IPS-11a (cell line): Measurements from ENCODE around the gene RBM47.
"Not testable (repeated sequence)": the region's sequence is repeated elsewhere in the genome, so short reads cannot be mapped to it uniquely, and the experiment has no call there.

Source experiments
- H3K4me3 ChIP-seq: one replicate; pipeline ENCODE4 v1.5.1; 2013; ENCODE audit warnings: low read depth, low read length, control low read depth

RBM47 gene

DNA sequence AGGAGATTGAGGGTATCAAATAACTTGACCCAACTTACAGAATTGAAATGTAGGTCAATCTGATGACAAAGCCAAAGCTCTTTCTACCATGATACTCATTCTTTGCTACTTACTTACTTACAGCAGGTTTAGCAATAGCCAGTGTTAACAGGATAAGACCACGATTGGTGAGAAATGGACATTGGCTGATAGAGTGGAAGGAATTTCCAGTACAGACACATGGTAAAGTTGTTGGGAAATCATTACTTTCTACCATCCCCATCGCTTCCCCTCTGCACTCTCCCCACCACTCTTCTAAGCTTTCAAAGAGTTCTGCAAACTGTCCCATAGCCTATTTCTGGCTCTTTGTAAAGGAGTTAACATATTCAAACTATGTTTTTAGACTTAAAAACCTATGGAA, 174.8 kb downstream of the RBM47 start:
- H3K4me3 ChIP-seq, result no peak overlapping the region

DNA sequence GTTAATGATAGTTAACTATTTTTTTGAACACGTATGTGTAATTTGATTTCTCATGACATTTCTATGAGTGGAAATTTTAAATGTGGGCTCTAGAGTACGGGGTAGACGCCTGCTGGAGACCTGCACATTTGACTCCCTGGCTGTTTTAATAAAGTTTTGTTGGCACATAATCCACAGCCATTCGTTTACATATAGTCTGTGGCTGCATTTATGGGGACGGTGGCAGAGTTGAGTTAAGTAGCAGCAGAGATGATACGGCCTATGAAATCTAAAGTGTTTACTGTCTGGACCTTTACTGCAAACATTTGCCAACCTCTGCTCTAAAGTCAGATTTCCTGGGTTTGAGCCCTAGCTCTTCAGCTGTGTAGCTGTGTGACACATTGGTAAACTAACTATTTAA, 175.8 kb downstream of the RBM47 start:
- no peak overlapping the region for H3K4me3 ChIP-seq

DNA sequence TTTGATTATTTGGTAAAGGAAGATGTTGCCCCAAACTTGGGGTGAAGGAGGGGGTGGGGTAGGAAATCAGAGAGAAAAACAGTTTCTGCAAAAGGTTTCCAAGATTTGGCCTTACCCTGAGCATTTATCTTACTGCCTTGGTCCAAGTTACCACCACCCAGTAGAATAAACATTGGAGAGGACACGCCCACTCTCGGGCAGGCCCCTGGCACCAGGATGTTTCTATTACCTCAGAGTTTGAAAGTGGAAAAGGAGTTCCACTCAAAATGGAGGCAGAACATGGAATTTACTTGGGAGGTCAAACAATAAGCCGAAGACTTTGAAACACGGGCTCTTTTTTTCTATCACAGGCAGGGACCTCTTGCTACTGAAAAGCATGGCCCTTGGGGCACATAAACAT, 180.8 kb downstream of the RBM47 start:
- H3K4me3 ChIP-seq, result no peak overlapping the region

DNA sequence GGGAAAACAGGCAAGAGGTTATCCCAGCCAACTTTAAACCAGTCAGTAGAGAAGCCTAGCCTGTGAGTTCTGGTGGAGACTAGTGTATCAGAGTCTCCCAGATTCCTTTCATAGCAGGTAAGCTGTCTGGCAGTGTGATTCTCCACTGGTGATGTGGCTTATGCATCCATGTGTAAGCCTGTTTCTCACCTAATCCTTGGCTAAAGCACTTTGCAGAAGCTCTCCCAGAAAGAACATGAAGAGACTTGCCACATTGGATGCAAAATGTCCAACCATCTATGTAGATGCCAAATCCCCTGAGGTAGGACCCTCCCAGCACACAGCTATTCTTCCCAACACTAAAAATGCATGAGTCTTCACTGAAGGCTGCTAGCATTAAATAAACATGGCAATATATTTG, 182.8 kb downstream of the RBM47 start:
- H3K4me3 ChIP-seq, result no peak overlapping the region

DNA sequence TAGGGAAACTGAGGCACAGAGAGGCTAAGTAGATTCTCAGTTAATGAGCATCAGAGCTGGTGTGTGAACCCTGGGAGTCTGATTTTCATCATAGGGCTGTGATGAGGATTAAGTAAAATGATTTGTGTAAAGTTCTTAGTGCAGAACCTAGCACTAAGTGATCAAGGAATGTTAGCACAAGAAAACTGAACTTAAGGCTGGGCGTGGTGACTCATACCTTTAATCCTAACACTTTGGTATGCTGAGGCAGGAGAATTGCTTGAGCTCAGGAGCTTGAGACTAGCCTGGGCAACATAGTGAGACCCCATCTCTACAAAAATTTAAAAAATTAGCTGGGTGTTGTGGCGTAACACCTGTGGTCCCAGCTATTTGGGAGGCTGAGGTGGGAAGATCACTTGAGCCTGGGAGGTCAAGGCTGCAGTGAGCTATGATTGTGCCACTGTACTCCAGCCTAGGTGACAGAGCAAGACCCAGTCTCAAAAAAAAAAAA, 183.4 kb downstream of the RBM47 start:
- not testable (repeated sequence) for H3K4me3 ChIP-seq

DNA sequence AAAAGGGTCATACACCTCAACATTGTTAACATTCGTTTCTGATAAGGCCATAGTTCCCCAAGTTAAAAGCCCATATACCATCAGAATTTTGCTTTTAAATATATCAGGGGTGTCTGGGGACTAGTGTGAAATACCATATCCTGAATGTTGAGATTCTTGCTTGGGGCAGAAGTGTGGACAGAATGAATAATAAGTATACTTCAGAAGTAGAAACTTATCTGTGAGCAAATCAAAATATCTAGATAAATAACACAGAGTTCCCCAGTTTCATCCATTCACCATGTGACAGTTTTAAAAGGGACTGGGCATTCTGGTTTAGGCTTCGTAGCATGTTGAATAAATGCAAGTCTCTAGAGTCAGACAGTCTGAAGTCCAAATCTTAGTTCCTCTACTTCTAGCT, 184.0 kb downstream of the RBM47 start:
- no peak overlapping the region for H3K4me3 ChIP-seq

DNA sequence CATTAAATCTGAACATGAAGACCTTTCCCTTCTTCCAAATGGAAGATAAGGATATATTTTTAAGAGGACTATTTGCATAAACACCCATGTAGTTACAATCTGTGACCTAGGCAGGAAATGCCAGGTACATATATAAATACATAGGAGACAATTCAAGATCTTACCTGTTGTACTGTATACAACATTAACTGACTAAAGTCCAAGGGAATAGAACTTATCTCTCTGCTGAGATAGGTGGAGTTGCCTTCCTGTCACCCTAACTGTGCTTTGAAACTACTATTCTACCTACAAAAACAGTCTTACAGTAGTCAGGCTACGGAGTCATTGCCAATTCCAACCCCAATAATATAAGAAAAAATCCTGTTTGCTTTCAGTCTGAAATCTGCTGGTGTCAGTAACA, 188.2 kb downstream of the RBM47 start:
- H3K4me3 ChIP-seq, result no peak overlapping the region

DNA sequence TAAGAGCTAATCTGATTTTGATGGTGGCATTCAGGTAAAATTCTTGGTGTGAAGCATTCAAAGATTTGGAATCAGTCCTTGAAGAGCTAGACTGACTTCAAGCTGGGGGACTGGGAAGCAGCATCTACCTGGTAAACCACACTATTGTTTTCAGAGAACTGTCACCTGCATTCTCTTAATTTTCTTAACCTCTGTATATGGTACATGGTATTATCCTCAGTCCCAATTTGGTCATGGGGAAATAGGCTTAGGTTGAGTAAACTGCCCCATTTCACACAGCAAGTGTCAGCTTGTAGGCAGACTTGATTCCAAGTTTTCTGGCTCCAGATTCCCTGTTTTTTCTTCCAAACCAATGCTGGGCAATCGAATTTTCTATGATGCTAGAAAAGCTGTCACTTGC, 190.1 kb downstream of the RBM47 start:
- H3K4me3 ChIP-seq, result no peak overlapping the region

DNA sequence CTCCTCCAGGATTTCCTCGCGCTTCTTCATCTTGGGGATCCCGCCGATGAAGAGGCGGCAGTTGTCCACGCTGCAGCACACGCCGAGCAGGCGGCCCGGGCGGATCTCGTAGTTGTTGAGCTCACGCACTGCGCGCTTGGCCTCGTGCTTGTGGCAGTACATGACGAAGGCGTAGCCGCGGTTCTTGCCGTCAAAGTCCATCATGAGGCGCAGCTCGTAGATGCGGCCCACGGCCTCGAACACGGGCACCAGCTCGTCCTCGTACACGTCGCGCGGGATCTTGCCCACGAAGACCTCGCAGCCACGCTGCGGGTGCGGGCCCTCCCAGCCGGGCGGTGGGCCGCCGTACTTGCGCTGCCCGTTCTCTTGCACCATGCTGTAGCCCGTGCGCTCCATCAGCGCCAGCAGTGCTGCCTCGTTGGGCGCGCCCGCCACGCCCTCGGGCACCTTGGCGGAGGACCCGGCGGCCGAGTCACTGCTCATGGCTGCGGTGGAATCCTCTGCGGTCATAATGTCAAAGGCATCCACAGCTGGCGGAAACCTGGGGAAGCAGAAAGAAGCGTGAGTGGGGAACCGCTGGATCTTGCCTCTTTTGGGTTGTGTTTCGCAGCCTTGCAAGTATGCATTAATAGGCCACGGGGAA, 191.2 kb downstream of the RBM47 start:
- no peak overlapping the region for H3K4me3 ChIP-seq

DNA sequence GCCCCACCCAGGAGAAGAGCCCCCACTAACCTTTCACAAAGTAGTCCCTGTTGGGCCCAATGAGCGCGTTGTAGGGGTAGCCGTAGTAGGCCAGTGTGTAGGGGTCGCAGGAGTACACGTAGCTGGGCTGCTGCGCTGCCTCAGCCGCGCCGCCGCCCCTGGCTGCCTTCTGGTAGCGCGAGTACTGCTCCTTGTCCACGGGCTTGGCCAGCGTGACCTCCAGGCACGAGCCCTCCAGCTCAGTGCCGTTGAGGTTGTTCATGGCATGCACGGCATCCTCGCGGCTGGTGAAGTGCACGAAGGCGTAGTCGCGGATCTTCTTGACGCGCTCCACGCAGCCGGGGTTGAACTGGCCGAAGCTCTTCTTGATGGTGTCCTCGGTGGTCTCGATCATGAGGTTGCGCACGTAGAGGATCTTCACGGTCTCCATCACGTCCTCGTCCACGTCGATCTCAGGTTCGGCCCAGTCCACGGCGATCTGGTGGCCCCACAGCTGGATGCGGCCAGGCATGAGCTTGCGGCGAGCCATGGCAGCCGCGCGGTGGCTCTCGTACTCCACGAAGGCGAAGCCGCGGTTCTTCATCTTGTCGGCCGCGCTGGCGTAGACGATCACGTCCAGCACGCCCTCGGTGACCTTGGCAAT, 191.8 kb downstream of the RBM47 start:
- no peak overlapping the region for H3K4me3 ChIP-seq

DNA sequence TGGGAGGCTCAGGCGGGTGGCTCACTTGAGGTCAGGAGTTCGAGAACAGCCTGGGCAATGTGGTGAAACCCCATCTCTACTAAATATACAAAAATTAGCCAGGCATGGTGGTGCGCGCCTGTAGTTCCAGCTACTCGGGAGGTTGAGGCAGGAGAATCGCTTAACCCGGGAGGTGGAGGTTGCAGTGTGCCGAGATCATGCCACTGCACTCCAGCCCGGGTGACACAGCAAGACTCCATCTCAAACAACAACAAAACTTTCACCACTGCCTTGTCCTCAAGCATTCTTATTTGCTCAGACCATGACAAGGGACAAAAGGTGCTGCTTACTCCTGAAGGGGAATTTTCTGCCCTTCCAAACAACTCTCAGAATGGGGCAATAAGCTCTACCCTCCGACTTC, 194.4 kb downstream of the RBM47 start:
- H3K4me3 ChIP-seq, result not testable (repeated sequence)

DNA sequence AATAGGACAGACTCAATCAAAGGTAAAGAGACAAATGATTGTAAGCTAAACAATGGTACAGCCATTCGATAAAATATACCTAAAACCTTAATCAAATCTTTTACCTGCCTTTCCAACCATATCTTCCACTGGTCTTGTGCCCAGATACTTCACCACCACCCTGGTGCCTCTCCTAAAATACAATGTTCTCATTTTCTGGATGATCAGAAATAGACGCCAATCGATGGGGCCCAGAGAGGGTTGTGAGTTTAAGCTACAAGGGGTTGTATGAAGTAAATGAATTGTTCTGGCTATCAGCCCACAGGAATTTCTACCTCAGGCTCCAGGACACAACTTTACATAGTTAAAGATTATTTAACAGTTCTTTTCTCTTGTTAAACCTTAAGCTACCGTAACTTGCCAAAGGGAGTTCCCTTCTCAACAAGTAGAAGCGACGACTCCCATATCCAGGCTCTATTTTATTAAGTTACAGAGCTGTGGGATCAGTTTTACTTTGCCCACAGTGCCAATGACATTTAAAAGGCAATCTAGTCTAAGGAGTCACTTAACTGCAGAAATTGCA, 195.5 kb downstream of the RBM47 start:
- H3K4me3 ChIP-seq, result no peak overlapping the region

DNA sequence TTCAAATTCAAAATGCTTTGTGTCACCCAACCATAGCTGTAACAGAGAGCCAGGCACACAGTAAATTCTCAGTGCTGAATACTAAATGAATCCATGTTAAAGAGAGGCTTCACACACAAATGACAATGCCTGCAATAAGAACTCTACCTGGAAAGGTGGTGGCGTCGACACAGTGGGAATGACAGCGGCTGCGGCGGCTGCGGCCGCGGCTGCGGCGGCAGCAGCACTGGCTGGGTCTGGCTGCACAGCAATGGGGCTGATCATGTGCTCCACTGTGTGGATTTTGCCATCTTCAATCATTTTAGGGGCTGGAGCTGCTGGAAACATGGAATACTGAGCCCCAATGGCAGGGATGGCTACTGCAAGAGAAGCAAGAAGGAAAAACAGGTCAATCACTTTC, 197.2 kb downstream of the RBM47 start:
- no peak overlapping the region for H3K4me3 ChIP-seq

DNA sequence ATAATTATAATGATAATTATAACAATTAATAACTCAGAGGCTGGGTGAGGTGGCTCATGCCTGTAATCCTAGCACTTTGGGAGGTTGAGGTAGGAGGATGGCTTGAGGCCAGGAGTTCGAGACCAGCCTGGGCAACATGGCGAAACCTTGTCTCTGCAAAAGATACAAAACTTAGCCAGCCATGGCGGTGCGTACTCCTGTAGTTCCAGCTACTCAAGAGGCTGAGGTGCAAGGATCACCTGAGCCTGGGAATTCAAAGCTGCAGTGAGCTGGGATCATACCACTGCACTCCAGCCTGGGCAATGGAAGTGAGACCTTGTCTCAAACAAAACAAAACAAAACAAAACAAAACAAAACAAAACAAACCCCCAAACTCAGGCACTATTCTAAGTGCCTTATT, 201.8 kb downstream of the RBM47 start:
- not testable (repeated sequence) for H3K4me3 ChIP-seq

DNA sequence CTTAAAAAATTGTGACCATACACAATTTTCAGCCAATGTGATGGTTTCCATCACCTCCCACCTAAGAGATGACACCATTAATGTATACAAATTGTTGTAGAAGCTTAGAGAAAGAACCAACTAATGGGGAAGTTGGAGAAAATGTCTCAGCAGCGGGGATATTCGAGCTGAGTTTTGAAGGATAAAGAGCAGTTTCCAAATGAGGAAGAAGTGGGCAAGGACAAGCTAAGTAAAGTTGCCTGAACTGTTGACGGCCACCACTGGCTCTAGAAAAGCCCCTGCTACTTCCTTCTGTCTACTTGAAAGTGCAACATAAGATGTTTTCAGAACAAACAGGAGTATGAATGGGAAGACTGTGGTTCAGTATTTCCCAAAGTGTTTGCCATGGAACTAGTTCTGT, 202.5 kb downstream of the RBM47 start:
- no peak overlapping the region for H3K4me3 ChIP-seq

DNA sequence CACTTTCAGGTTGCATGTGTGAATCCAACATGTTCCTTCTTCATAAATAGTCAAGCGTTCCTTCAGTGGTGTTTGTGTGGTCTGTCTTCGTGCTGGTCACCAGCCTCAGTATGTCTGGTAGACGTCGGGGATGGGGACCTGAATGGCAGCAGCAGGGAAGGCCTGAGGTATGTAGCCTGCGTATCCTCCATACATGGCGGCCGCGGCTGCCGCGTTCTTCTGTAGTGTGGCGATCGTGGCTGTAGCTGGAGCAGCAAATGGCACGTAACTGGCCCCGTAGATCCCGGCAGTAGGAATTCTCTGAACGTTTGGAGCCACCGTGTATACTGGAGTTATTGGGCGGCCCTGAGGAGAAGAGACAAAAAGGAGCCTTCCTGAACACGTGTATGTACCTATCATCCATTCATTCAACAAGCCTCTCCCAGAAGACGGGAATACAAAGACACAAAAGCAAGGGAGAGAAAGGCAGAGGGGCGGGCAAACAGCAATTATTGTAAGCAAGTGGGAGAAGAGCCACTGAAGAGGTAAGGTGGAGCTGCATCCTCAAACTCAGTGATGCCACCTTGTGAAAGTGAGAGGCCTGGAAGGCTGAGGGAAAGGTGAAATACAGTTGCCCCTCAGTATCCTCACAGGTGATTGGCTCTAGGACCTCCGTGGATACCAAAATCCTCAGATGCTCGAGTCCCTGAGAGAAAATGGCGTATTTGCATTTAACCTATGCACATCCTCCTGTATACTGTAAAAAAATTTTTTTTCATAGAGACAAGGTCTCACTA, 203.7 kb downstream of the RBM47 start:
- H3K4me3 ChIP-seq, result no peak overlapping the region

DNA sequence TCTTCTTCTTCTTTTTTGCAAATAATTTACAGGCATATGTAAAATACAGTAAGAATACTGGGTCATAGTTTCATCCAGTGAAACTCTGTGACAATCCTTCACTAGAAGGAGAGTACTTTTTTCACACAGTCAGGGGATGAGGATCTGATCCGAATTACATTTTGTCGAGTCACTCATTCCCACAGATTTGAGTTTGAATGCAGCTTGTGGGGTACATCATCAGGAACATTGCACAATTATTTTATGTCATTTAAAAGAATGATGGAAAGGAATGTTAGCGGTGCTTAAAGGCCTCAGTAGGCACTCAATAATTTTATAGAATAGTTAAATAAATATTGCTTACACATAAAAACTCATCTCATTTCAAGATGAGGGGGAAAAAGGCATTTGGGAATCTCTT, 205.9 kb downstream of the RBM47 start:
- no peak overlapping the region for H3K4me3 ChIP-seq

DNA sequence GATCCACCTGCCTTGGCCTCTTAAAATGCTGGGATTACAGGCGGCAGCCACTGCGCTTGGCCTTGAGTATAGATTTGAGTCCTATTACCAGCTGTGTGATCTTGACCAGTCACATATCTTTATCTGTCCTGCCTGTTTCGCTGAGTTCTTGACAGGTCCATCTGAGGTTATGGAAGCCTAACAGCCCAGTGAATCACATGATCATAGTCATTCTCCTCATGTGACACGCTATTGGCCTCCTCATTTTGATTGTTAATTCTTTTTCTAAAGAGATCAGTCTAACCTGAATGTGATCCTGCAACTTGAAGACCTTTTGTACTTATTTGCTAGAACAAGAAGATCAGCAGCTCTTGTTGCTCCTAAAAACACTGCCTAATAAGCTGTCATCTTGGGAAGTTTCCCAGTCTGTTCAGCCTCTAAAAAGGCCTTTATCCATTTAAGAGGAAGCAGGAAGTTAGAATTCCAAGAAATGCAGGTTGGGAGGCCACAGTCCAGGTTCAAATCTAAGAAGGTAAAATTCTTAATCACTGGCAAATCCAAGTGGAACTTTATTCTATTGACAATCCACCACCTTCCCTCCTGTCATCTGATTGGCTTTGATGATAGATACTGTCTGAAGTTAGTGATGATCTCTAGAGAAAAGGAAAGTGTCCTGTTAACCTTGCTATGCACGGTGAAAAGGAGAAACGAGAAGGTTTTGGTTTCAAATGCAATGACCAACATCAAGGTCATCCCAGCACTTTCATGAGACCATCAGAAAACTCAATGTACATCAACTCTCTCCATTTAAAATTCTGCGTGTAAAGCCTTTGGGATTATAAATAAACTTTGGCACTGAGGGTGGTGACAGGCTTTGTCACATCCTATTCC, 207.6 kb downstream of the RBM47 start:
- H3K4me3 ChIP-seq, result no peak overlapping the region

DNA sequence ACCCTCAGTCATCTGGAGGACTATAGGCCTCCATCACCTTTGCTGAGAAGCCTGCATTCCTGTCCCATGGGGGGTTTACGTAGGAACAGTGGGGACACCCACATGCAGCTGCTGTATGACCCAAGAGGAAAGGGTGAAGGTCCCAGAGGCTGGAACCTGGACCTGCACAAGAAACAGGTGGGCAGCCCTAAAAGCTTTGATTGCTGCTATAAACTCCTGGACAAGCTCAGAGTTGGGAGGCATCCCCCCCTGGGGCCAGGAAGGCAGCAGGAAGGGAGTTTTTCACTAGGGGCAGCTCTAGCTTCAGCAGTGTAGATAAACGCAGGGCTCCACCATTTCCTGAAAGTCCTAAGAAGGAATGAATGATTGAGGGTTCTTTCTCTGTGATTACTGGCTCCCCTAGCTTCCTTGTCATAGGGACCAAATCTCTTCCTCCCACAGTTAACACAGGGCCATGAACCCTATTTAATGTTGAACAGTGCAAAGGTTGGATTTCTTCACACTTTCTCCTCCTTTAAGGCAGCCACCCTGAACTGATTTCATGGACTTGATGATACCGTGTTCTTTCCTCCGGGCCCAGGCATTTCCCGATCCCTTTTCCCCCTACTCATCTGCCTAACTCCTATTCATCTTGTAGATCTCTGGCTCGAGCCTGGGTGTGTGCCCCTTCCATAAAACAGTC, 210.3 kb downstream of the RBM47 start:
- no peak overlapping the region for H3K4me3 ChIP-seq
